HuH-7 (cell line): ENCODE data around the gene VPS37C.

ENCODE experiments used
- DNase-seq: peaks from one replicate; pipeline ENCODE4 v3.0.0; 2011; ENCODE audit warnings: low spot score

The VPS37C gene

GRCh38 chr11:61132646-61133045 is 28.6 kb downstream of the VPS37C start:
- no peak for DNase-seq

GRCh38 chr11:61131998-61132555 is 29.1 kb downstream of the VPS37C start:
- no peak for DNase-seq

- DNase-seq: no peak
These were observed 29.6 kb downstream of the VPS37C start for GRCh38 chr11:61131586-61131985.

- DNase-seq: no peak
These were observed 30.0 kb downstream of the VPS37C start for GRCh38 chr11:61131186-61131585.

GRCh38 chr11:61129639-61130523 is 31.3 kb downstream of the VPS37C start:
- peak; percentile 100 for DNase-seq

GRCh38 chr11:61128947-61129638 is 32.1 kb downstream of the VPS37C start:
- no peak for DNase-seq

- no peak for DNase-seq
These were observed 33.2 kb downstream of the VPS37C start for GRCh38 chr11:61127991-61128390.

- DNase-seq: no peak
These were observed 35.0 kb downstream of the VPS37C start for GRCh38 chr11:61126256-61126655.

GRCh38 chr11:61125310-61125684 is 35.9 kb downstream of the VPS37C start:
- DNase-seq: no peak

- no peak for DNase-seq
These were observed 36.5 kb downstream of the VPS37C start for GRCh38 chr11:61124574-61125309.

GRCh38 chr11:61123775-61124571 is 37.3 kb downstream of the VPS37C start:
- DNase-seq: no peak

GRCh38 chr11:61122761-61123160 is 38.5 kb downstream of the VPS37C start:
- no peak for DNase-seq

GRCh38 chr11:61121917-61122316 is 39.3 kb downstream of the VPS37C start:
- DNase-seq: no peak

- DNase-seq: no peak
These were observed 39.9 kb downstream of the VPS37C start for GRCh38 chr11:61121192-61121831.

- no peak for DNase-seq
These were observed 40.5 kb downstream of the VPS37C start for GRCh38 chr11:61120706-61121191.

GRCh38 chr11:61120099-61120705 is 41.0 kb downstream of the VPS37C start:
- no peak for DNase-seq

GRCh38 chr11:61119571-61119970 is 41.7 kb downstream of the VPS37C start:
- DNase-seq: no peak

GRCh38 chr11:61119055-61119454 is 42.2 kb downstream of the VPS37C start:
- DNase-seq: no peak

GRCh38 chr11:61118406-61118805 is 42.8 kb downstream of the VPS37C start:
- no peak for DNase-seq

GRCh38 chr11:61118004-61118403 is 43.2 kb downstream of the VPS37C start:
- DNase-seq: no peak

GRCh38 chr11:61117168-61117520 is 44.1 kb downstream of the VPS37C start:
- DNase-seq: no peak
